GM12892 (cell line): Measurements from ENCODE around the gene SWSAP1.
A peak's percentile ranks its signal among the peaks of the same experiment; 100 is the strongest.

Experiments
- POLR2A ChIP-seq: IDR thresholded peaks from 2 replicates; pipeline ENCODE4 v1.6.1; 2011; ENCODE audit warnings: low read depth, low read length, control low read depth
- POLR2AphosphoS5 ChIP-seq: IDR thresholded peaks from 2 replicates; pipeline ENCODE4 v1.6.1; 2011; ENCODE audit warnings: low read depth, low read length, control low read depth
- TAF1 ChIP-seq: IDR thresholded peaks from 2 replicates; pipeline ENCODE4 v1.6.1; 2011; ENCODE audit warnings: low read depth, mild to moderate bottlenecking, control low read depth, low read length, borderline replicate concordance

DNA sequence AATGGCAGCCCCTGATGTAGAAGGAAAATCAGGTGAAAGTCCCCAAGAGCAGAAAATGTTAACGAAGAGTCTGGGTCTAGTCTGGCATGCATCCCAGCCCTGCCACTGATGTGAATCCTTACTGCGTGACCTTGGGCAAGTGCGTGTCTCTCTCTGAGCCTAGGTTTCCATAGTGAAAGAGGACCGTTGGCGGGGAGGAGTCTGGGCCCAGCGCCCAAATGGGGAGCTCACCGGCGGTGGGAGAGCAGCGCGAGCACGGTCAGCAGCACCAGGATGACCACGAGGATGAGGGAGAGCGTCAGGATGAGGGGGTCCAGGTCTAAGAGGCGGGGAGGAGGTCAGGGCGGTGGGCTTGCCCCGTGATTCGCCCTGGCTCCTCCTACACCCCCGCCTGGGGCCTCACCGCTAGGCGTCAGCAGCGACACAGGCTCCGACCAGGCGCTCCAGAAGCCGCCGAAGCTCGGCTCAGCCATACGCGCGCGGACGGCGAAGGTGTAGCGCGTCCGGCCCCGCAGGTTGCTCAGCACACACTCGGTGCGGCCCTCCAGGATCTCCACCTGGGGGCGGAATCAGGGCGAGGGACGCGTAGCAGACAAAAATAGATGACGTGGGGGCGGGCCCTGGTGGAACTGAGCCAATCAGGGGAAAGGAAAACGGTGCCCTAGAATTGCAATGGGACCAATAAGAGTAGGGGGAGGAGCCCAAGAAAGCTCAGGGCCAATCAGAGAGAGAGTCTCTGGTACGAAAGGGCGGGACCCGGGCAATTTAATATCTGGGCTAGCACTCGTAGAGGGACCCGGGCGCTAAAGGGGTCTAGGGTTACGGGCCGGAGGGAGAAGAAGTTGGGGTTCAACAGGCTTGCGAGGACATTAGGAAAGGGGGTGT is 6.4 kb downstream of the SWSAP1 start:
- TF ChIP-seq POLR2AphosphoS5: peak; percentile 76
- peak; percentile 77; the same call in 1 of the 2 replicates for TF ChIP-seq POLR2A
- no peak for TF ChIP-seq TAF1
